CD4-positive, alpha-beta memory T cell (primary cell): ENCODE data around the gene CYSLTR2. TPM values are rescaled to one million over a fixed set of nuclear protein-coding genes. Genes with fewer than 3 reads are reported as not detected.
"Not testable (repeated sequence)": the region's sequence is repeated elsewhere in the genome, so short reads cannot be mapped to it uniquely, and the experiment has no call there.

Experiments used
- CTCF ChIA-PET: fragments of 350-600 bp; sonication (Branson Sonifier 250); formaldehyde crosslinking; loops from one replicate; lab custom pipeline; 2021; ENCODE audit warnings: inconsistent platforms; ENCODE audit not compliant: partially characterized antibody; lab: Charles Lee
- POLR2A ChIA-PET: fragments of 350-600 bp; sonication (Branson Sonifier 250); formaldehyde crosslinking; loops from one replicate; lab custom pipeline; 2021; ENCODE audit not compliant: partially characterized antibody; lab: Charles Lee
- DNase-seq, 5 donors: peaks; one replicate each; pipeline versions ENCODE4 v3.0.0 to v3.0.0-alpha.2; 2020 to 2022; ENCODE audit warnings: mixed read lengths in 1 of 5
- H3K27ac ChIP-seq: one replicate; pipeline ENCODE4 v1.7.0; 2013; ENCODE audit warnings: low read depth, low read length
- H3K27me3 ChIP-seq: 2 replicates; pipeline ENCODE4 v1.7.0; 2013; ENCODE audit warnings: mild to moderate bottlenecking, low read length, moderate library complexity; ENCODE audit not compliant: insufficient read depth
- H3K36me3 ChIP-seq: 2 replicates; pipeline ENCODE4 v1.7.0; 2013; ENCODE audit warnings: mild to moderate bottlenecking, low read length, moderate library complexity; ENCODE audit not compliant: insufficient read depth
- H3K4me1 ChIP-seq: 2 replicates; pipeline ENCODE4 v1.7.0; 2013; ENCODE audit warnings: mild to moderate bottlenecking, low read length, moderate library complexity; ENCODE audit not compliant: insufficient read depth
- H3K4me3 ChIP-seq, 2 donors: one replicate each; pipeline ENCODE4 v1.7.0; 2013; ENCODE audit warnings: low read length in 2 of 2, mild to moderate bottlenecking in 1 of 2
- H3K9me3 ChIP-seq, 2 donors: one replicate each; pipeline ENCODE4 v1.7.0; 2013; ENCODE audit warnings: low read length in 2 of 2, control low read depth in 1 of 2; ENCODE audit not compliant: control insufficient read depth in 1 of 2
- H3K27ac Mint-ChIP-seq, 7 donors: one replicate each; pipeline ENCODE4 v1.8.0; 2020 to 2021; ENCODE audit warnings: mixed read lengths in 7 of 7, mild to moderate bottlenecking in 6 of 7, inconsistent platforms in 3 of 7, moderate library complexity in 3 of 7
- H3K27me3 Mint-ChIP-seq, 2 donors: one replicate each; pipeline ENCODE4 v1.8.0; 2020 to 2021; ENCODE audit warnings: mixed read lengths in 2 of 2
- H3K36me3 Mint-ChIP-seq, 2 donors: one replicate each; pipeline ENCODE4 v1.8.0; 2020 to 2021; ENCODE audit warnings: mixed read lengths in 2 of 2, inconsistent platforms in 1 of 2, mild to moderate bottlenecking in 1 of 2
- H3K4me1 Mint-ChIP-seq, 4 donors: one replicate each; pipeline ENCODE4 v1.8.0; 2020 to 2021; ENCODE audit warnings: mixed read lengths in 4 of 4, mild to moderate bottlenecking in 1 of 4
- H3K4me3 Mint-ChIP-seq, 8 donors: one replicate each; pipeline ENCODE4 v1.8.0; 2020 to 2021; ENCODE audit warnings: mixed read lengths in 8 of 8, mild to moderate bottlenecking in 7 of 8, moderate library complexity in 6 of 8, inconsistent platforms in 3 of 8
- H3K9me3 Mint-ChIP-seq, 8 donors: one replicate each; pipeline ENCODE4 v1.8.0; 2020 to 2021; ENCODE audit warnings: mixed read lengths in 8 of 8, mild to moderate bottlenecking in 5 of 8, inconsistent platforms in 3 of 8, moderate library complexity in 1 of 8
- intact Hi-C: fragments of 100-400 bp; cut with micrococcal nuclease; formaldehyde crosslinking; loops from one replicate; pipeline ENCODE4 v1.15.1; 2023
- polyA plus RNA-seq, 2 donors: library from polyadenylated mRNA; unstranded; fragments of 300-500 nt; fragmentation: Illumina TruSeq; gene quantifications; one replicate each; pipeline ENCODE4 v1.2.3, GENCODE V29; 2021
- total RNA-seq, 2 experiments: library from RNA; stranded (reverse); gene quantifications; one replicate each; pipeline ENCODE4 v1.2.3, GENCODE V29; 2021

Gene CYSLTR2
- total and polyA plus RNA-seq, 4 experiments from 2014 or later = 0.68 to 3.7 (median 3.3) TPM

DNA sequence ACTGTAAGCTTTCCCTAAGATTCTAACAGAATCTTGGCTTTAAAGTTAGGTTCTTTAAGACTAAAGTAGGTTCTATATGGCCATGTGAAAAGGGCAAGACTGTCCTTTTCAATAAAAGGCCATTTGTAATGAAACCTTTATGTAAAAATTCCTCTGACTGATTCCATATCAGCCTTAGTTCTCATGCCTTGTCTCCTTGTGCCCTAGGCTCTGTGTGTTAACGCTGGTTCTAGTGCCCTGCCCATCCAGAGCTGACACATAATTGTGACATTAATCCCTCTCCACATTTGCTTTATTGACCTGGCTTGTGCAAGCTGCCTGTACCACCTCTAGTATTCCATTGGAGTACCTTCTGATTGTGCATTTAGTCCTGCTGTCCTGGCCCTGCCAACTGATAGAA is 28.2 kb downstream of the CYSLTR2 start:
- ChIA-PET CTCF (interaction anchor here (1.9 kb wide), 1 partner anchor 49 kb away, joined by 5 read pairs; no protein-coding TSS in a partner anchor), POLR2A (interaction anchor here (0.6 kb wide), 1 partner anchor 197 kb away, joined by 3 read pairs; no protein-coding TSS in a partner anchor)
- H3K36me3 ChIP-seq = no peaks in the 10 kb centered on the region
- Mint-ChIP-seq H3K4me1 (peaks cover 12 to 21% (median 13%) of the 10 kb centered on the region in 4 donors), H3K4me3 (no peak overlapping the region), H3K27ac (no peak overlapping the region), H3K36me3 (peaks cover 9 to 19% of the 10 kb centered on the region in 2 donors), H3K27me3 (no peaks in the 10 kb centered on the region), H3K9me3 (no peaks in the 10 kb centered on the region)
- peaks cover 8% of the 10 kb centered on the region for H3K4me1 ChIP-seq
- H3K27ac ChIP-seq = no peak overlapping the region
- DNase-seq = no peak
- no peaks in the 10 kb centered on the region for H3K27me3 ChIP-seq
- no peak overlapping the region for H3K4me3 ChIP-seq
- intact Hi-C loops = no loop called here
- H3K9me3 ChIP-seq = no peaks in the 10 kb centered on the region

DNA sequence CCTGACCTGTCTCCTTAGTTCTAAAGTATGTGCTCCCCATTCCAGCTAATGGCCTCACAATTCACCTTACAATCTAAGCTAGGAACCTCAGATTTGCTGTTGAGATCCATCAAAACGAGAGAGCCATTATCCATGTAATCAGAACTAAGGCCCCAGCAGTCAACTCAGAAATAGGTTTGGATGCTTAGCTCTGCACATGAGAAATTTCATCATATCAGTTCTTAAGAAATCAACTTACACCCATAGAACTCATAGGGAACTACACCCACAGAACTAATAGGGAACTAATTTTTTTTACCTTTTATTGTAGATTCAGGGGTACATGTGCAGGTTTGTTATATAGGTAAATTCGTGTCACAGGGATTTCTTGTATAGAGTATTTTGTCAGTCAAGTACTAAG is 28.7 kb downstream of the CYSLTR2 start:
- POLR2A ChIA-PET = no interaction called here
- no peak overlapping the region for H3K27ac ChIP-seq
- intact Hi-C loops = no loop called here
- Mint-ChIP-seq H3K27ac (no peak overlapping the region), H3K4me1 (peaks cover 7 to 16% (median 8%) of the 10 kb centered on the region in 4 donors), H3K27me3 (no peaks in the 10 kb centered on the region), H3K4me3 (no peak overlapping the region), H3K9me3 (no peaks in the 10 kb centered on the region), H3K36me3 (peaks cover 9 to 23% of the 10 kb centered on the region in 2 donors)
- DNase-seq = no peak
- no peaks in the 10 kb centered on the region for H3K27me3 ChIP-seq
- H3K9me3 ChIP-seq = no peaks in the 10 kb centered on the region
- H3K4me3 ChIP-seq = no peak overlapping the region
- CTCF ChIA-PET = interaction anchor here (0.5 to 1.9 kb wide), 2 partner anchors 49 to 90 kb away, joined by 3 to 5 read pairs; no protein-coding TSS in a partner anchor
- peaks cover 2% of the 10 kb centered on the region for H3K4me1 ChIP-seq
- no peaks in the 10 kb centered on the region for H3K36me3 ChIP-seq

DNA sequence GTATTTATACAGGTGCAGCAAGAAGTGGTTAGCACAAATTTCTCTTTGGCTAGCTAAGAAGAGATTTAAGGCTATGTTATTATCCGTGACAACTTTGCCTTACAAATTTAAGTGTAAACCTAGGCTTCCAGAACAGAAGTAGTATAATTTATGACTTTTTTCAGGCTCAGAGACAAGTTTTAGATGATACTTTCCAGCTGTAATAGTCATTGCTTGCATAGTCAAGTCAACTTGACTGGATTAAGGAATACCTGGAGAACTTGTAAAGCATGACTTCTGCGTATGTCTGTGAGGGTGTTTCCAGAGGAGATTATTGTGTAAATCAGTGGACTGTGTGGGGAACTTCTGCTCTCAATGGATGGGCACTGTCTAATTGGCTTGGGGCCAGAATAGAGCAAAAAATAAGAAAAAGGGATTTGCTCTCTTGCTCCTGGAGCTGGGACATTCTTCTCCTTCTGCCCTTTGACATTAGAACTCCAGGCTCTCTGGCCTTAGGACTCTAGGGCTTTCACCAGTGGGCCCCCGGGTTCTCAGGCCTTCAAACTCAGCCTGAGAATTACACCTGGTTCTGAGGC is 33.0 kb downstream of the CYSLTR2 start:
- H3K9me3 ChIP-seq = no peaks in the 10 kb centered on the region
- H3K4me1 Mint-ChIP-seq = peaks cover 0 to 2% (median under 1%) of the 10 kb centered on the region in 4 donors
- H3K4me1 ChIP-seq = no peaks in the 10 kb centered on the region
- intact Hi-C loops = no loop called here
- ChIA-PET POLR2A (no interaction called here), CTCF (no interaction called here)
- H3K9me3 Mint-ChIP-seq = peaks cover 4 to 18% (median 10%) of the 10 kb centered on the region in 8 donors
- no peaks in the 10 kb centered on the region for H3K27me3 Mint-ChIP-seq
- no peak overlapping the region for H3K4me3 ChIP-seq
- H3K27ac Mint-ChIP-seq = peak overlapping the region in 1 of 7 donors; percentile 11
- peaks cover 25 to 44% of the 10 kb centered on the region in 2 donors for H3K36me3 Mint-ChIP-seq
- no peak overlapping the region for H3K27ac ChIP-seq
- H3K27me3 ChIP-seq = no peaks in the 10 kb centered on the region
- no peak overlapping the region for H3K4me3 Mint-ChIP-seq
- no peak for DNase-seq
- no peaks in the 10 kb centered on the region for H3K36me3 ChIP-seq

DNA sequence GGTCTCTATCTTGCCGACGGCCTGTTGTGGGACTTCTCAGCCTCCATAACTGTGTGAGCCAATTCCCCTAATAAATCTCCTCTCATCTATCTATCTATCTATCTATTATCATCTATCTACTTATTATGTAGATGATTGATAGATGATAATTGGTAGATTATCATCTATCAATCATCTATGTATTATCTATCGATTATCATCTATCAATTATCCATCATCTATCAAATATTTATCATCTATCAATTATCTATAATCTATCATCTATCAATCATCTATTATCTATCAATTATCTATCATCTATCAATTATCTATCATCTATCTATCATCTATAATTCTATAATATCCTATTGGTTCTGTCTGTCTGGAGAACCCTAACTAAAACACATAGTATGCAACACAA is 33.5 kb downstream of the CYSLTR2 start:
- peaks cover 4 to 18% (median 10%) of the 10 kb centered on the region in 8 donors for H3K9me3 Mint-ChIP-seq
- no peak overlapping the region for H3K27ac Mint-ChIP-seq
- intact Hi-C loops = no loop called here
- ChIA-PET CTCF (no interaction called here), POLR2A (no interaction called here)
- no peaks in the 10 kb centered on the region for H3K27me3 Mint-ChIP-seq
- no peak overlapping the region for H3K4me3 ChIP-seq
- H3K27ac ChIP-seq = no peak overlapping the region
- no peak for DNase-seq
- no peaks in the 10 kb centered on the region for H3K36me3 ChIP-seq
- H3K4me1 Mint-ChIP-seq = peaks cover 0 to 2% (median under 1%) of the 10 kb centered on the region in 4 donors
- no peaks in the 10 kb centered on the region for H3K4me1 ChIP-seq
- no peak overlapping the region for H3K4me3 Mint-ChIP-seq
- peaks cover 25 to 44% of the 10 kb centered on the region in 2 donors for H3K36me3 Mint-ChIP-seq
- H3K9me3 ChIP-seq = no peaks in the 10 kb centered on the region
- no peaks in the 10 kb centered on the region for H3K27me3 ChIP-seq

DNA sequence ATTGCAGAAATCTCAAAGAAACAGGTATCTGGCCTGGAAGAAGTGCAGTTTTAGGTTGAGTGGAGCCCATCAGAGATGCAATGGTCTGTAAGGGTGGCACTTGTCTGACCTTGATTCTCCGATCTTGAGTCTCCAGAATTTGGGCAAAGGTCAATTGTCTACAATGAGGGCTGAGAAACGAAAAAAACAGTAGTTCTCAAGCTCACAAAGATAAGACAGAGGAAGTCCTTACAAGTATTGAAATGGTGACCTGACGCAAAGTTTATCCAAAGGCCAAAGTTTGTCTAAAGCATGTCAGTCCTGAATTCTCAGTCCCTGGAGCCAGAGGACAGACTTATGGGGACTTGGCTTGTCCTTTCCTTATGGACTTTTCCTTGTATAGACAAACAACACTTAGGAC is 40.3 kb downstream of the CYSLTR2 start:
- no peaks in the 10 kb centered on the region for H3K36me3 ChIP-seq
- peaks cover 0 to 12% (median 6%) of the 10 kb centered on the region in 8 donors for H3K9me3 Mint-ChIP-seq
- no peak overlapping the region for H3K27ac ChIP-seq
- no peak overlapping the region for H3K27ac Mint-ChIP-seq
- H3K9me3 ChIP-seq = no peaks in the 10 kb centered on the region
- intact Hi-C loops = no loop called here
- H3K4me1 ChIP-seq = no peaks in the 10 kb centered on the region
- no peaks in the 10 kb centered on the region for H3K27me3 Mint-ChIP-seq
- peaks cover 34 to 50% of the 10 kb centered on the region in 2 donors for H3K36me3 Mint-ChIP-seq
- no peaks in the 10 kb centered on the region for H3K4me1 Mint-ChIP-seq
- POLR2A ChIA-PET = no interaction called here
- CTCF ChIA-PET = no interaction called here
- no peak overlapping the region for H3K4me3 Mint-ChIP-seq
- H3K4me3 ChIP-seq = no peak overlapping the region
- DNase-seq = no peak
- no peaks in the 10 kb centered on the region for H3K27me3 ChIP-seq

DNA sequence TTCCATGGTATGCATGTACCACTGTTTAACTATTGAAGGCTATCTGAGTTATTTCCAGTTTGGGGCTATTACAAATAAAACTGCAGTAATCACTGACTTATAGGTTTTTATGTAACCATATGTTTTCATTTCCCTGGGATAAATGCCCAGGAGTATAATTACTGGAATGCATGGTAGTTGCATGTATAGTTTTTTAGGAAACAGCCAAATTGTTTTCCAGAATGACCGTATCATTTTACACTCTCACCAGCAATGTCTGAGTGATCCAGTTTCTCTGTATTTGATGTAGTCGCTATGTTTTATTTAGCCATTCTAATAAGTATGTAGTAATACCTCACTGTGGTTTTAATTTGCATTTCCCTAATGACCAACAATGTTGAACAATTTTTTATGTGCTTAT is 42.0 kb downstream of the CYSLTR2 start:
- H3K9me3 ChIP-seq = no peaks in the 10 kb centered on the region
- no peak overlapping the region for H3K27ac Mint-ChIP-seq
- no peak for DNase-seq
- ChIA-PET POLR2A (no interaction called here), CTCF (interaction anchor here (0.9 kb wide), 1 partner anchor 53 kb away, joined by 4 read pairs; no protein-coding TSS in a partner anchor)
- no peaks in the 10 kb centered on the region for H3K27me3 ChIP-seq
- no peak overlapping the region for H3K27ac ChIP-seq
- no peak overlapping the region for H3K4me3 ChIP-seq
- H3K4me1 Mint-ChIP-seq = peaks cover 0 to 1% (median 0%) of the 10 kb centered on the region in 4 donors
- no peaks in the 10 kb centered on the region for H3K27me3 Mint-ChIP-seq
- peaks cover 0 to 5% (median 2%) of the 10 kb centered on the region in 8 donors for H3K9me3 Mint-ChIP-seq
- intact Hi-C loops = no loop called here
- no peaks in the 10 kb centered on the region for H3K36me3 ChIP-seq
- H3K36me3 Mint-ChIP-seq = peaks cover 28 to 44% of the 10 kb centered on the region in 2 donors
- H3K4me3 Mint-ChIP-seq = no peak overlapping the region
- H3K4me1 ChIP-seq = no peaks in the 10 kb centered on the region

DNA sequence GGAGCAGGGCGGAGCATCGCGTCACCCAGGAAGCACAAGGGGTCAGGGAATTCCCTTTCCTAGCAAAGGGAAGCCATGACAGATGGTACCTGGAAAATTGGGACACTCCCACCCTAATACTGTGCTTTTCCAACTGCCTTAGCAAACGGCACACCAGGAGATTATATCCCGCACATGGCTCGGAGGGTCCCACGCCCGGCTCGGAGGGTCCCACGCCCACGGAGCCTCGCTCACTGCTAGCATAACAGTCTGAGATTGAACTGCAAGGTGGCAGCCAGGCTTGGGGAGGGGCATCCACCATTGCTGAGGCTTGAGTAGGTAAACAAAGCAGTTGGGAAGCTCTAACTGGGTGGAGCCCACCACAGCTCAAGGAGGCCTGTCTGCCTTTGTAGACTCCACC is 42.9 kb downstream of the CYSLTR2 start:
- CTCF ChIA-PET = interaction anchor here (0.9 kb wide), 1 partner anchor 53 kb away, joined by 4 read pairs; no protein-coding TSS in a partner anchor
- H3K27me3 ChIP-seq, H3K36me3 ChIP-seq, POLR2A ChIA-PET, H3K27ac ChIP-seq, H3K9me3 ChIP-seq, H3K9me3 Mint-ChIP-seq, H3K4me3 ChIP-seq, H3K4me3 Mint-ChIP-seq, DNase-seq, H3K27me3 Mint-ChIP-seq, H3K4me1 ChIP-seq, H3K4me1 Mint-ChIP-seq, H3K27ac Mint-ChIP-seq, intact Hi-C loops: not testable (repeated sequence)
- peaks cover 28 to 44% of the 10 kb centered on the region in 2 donors for H3K36me3 Mint-ChIP-seq
